ENCODE measurements around the gene KPNA4.
"Not testable (repeated sequence)": the region's sequence is repeated elsewhere in the genome, so short reads cannot be mapped to it uniquely, and the experiment has no call there.

Gene KPNA4

DNA sequence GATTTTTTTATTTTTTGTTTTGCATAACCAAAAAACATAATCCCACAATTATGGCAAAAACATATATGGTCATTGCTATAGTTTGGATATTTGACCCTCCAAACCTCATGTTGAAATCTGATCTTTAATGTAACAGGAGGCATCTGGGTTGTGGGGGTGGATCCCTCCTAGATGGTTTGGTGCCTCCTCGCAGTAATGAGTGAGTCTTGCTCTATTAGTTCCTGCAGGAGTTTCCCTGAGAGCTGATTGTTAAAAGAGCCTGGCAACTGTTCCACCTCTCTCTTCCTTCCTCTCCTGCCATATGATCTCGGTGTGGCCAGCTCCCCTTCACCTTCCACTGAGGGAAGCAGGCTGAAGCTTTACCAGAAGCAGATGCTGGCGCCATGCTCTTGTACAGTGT is 82.6 kb downstream of the KPNA4 start:
- no peak for DNase-seq

DNA sequence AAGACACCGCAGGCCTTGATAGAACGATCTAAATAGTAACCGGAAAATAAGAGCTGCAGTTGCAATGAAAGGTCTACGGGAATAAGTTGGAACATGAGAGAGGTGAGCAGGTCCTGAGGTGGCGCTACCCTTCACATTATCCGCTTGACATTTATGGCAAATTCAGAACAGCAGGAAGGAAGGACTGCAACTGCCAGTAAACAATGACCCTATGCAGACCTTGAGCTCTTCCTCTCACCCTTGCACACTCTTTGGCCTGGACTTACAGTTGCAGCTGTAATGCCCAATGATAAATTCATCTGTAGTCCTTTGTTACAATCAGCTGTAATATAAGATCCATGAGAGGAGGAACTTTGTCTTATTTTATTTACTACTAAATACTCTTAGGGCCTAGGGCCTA is 83.5 kb downstream of the KPNA4 start:
- DNase-seq, result no peak

DNA sequence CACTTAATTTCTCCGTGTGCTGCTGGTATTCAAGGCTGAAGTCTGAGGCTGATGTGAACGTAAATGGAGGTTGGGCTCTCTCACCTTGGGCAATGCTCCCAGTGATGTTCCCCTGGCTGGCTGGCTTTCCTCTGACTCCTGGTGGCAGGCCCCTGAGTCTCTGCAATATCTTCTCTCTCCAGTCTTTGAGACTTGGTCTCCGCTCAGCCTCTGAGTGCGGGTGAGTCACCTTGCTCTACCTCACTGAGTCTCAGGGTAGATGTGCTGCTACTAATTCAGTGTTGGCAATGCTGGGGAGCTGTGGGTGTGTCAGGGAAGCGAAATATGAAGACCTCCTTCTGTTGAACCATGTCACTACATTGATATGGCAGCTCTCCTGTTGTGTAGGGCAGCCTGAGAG is 84.4 kb downstream of the KPNA4 start:
- no peak for DNase-seq

DNA sequence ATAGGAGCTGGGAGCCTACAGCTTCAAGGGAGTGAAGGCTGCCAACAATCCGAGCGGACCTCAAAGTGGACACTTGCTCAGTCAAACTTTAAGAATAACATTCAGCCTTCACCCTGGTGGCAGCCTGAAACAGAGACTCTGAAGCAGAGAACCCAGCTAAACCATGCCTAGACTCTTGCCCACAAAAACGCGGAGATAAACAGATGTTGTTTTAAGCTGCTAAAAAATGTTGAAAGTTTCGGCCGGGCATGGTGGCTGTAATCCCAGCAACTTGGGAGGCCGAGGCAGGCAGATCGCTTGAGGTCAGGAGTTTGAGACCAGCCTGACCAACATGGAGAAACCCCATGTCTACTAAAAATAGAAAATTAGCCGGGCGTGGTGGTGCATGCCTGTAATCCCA is 86.0 kb downstream of the KPNA4 start:
- DNase-seq, result no peak

DNA sequence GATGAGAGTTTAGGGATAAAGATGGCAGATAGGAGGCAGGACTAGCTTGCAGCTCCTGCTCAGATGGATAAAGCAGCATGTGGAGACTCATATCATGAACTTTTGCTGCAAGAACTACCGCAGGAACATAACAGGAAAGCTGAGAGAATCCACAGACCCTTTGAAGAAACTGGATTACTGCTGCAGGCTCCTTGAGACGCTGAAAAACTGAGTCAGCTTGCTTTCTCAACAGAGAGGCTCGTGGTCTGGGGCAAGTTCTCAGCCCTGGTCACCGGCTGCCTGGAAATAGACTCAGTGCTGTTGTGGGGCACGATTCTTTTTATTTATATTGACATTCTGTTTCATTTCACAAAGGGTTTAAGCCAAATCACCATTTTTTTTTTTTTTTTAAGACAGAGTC is 87.0 kb downstream of the KPNA4 start:
- no peak for DNase-seq

DNA sequence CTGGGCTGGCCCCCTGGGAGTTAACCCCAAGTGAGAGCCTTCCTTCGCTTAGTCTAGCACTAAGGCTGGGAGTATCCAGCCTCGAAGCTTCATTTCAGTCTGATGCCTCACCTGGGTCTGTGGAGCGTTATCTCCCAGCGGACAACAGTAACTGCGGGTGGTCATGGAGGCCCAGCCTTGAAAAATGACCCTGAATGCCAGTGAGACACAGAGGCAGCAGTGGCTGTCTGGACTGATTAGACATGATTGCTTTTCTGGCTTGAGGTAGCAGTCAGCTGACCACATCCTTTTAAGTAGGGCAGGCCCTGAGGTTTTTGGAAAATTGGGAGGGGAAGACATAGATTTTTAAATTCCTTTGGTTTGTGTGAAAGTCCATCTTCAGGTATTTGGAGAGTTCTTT is 87.6 kb downstream of the KPNA4 start:
- DNase-seq, result no peak

DNA sequence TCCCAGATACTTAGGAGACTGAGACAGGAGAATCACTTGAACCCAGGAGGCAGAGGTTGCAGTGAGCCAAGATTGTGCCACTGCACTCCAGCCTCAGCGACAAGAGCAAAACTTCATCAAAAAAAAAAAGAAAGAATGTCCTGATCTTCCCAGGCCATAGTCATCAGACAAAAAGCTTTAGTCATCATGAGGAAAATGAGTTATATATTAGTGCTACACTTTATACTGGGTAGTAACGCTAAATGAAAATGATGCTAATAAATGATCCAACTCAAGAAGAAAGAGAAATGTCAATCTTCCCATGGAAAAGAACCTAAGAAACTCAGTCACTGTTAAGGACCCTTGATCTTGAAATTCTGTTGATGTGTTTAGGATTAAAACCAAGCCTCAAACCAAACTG is 89.5 kb downstream of the KPNA4 start:
- no peak for DNase-seq

DNA sequence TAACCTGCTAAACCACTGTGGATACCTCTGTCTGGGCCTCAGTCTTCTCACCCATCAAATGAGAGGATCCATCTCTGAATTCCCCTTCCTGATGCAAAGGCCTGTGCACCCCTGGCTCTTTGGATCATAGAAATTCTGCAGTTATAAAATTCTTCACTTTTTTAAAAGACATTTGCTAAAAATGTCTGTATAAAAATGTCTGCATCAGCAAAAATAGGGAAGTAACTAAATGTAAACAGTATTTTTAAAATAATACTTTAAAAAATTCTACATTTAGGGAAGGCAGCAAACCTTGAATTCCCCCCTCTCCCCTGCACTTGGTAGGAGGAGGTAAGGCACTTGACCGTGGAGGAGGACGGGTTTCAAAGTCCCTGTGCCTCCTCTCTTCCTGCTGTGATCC is 90.2 kb downstream of the KPNA4 start:
- no peak for DNase-seq

DNA sequence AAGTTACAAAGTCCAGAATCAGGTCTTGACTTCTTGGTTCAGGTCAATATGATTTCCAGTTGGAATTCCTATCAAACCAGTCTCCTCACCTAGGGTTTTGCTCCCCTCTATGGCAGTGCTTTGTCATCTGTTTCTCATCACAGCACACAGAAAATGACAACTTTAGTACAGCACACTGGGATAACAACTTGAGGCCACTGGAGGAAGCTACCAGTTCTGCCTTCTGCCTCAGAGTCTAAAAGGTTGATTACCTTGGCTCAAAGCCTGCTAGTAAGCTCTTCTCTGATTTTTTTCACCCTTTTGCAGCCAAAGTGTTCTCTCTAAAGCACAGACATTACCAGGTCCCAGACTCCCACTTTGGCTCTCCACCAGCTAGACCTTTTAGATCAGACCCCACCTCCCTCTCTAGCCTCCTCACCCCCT is 90.9 kb downstream of the KPNA4 start:
- no peak for DNase-seq

DNA sequence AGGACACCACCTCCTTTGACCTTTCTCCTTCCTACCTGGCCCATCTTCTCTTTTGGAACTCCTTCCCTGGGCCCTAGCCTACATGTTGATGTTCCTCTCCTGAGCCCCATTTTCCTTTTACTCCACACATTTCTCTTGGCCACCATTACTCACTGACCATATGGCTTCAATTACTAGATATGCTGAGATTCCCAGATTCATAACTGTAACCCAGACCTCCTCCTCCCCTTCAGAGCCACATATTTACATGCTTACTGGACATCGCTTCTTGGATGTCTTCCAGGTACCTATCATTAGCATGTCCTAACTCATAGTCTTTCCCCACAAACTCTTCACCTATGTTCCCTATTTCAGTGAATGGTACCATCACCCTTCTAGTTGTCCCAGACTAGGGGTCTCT is 91.4 kb downstream of the KPNA4 start:
- DNase-seq, result no peak

DNA sequence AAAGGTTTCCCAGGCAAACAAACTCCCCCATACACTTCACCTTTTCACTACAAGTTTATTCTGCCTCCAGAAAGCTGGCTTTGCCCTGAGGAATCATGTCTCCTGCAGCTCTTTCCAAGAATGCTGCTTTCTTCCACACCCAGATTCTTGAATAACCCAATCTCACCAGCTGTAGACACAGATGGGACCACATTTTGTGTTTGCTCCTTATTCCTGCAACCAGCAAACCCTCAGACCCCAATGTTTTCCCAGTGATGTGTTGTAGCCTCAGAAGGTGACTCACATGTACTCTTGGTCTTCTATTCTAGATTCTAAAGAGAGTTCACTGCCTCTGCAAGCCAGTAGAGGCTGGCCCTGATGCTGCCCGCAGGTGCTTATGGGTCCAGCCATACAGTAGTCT is 92.2 kb downstream of the KPNA4 start:
- no peak for DNase-seq

DNA sequence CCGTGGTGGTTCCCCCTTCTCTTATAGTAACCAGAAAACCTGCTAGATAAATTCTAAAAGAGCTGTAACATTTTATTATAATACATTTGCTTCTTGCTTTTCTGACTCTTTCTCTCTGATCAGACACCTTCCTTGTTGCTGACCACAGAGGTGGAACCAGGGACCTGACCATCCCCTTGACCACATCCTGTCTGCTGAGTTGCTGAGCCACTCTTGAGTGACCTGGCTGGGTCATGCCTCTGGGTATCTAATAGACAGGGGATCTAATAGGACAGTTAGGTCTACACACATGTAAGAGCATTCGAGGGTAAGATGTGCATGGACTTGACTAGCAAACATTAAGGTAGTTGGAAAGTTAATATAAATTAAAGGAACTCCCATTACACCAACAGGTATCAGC is 93.0 kb downstream of the KPNA4 start:
- no peak for DNase-seq

DNA sequence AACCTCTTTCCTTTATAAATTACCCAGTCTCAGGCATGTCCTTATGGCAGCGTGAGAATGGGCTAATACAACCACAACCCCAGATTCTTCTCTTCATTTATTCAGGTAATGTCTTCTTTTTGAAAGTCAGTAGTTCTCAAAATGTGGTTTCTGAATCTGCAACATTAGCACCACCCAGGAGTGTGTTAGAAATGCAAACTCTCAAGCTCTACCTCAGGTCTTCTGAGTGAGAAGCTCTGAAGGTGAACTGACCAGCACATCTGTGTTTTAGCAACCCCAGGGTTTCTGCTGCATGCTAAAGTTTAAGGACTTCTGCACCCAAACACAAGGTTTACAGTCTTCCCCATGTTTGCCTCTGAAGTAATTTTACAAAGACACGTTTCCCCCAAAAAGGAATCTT is 93.5 kb downstream of the KPNA4 start:
- DNase-seq, result no peak

DNA sequence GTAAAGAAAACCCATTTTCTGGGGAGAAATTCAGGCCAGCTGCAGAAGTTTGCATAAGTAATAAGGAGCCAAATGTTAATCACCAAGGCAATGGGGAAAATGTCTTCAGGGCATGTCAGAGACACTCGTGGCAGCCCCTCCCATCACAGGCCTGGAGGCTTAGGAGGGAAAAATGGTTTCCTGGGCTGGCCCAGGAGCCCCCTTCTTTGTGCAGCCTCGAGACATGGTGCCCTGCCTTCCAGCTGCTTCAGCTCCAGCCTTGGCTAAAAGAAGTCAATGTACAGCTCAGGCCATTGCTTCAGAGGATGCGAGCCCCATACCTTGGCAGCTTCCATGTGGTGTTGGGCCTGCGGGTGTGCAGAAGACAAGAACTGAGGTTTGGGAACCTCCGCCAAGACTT is 95.2 kb downstream of the KPNA4 start:
- DNase-seq, result no peak

DNA sequence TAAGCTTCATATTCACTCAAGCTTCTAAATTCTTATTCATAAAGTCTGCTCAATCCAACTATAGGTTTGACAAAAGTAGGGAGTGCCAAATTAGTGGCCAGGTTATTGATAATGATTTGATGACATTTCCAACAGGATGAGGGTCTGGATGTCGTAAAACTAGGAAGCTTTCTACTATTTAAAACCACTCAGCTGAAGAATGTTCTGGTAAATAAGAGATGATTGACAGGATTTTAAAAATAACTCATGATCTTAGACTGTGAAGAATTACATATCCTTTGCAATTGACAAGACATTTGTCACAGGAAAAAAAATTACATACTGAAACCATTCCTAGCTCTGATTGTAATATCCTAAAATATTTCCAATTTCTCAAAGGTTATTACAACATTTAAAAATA is 100.4 kb downstream of the KPNA4 start:
- no peak for DNase-seq

DNA sequence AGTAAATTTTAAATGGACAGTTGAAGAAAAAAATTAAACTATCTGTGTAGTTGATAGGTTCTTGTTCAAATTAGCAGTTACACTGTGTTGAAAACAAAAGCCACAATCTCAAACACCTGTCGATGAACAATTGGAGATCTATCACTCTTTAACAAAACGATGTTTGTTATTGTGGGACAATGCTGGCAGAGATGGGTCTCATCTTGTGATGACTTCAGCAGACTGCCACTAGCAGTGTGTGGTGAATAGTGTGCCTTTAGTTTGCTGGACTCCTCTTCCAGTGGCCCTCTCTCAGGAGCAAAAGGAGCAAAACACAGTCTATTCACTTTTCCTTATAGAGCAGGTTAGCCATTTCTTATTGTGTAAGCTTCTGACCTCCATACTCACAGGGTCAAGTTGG is 101.0 kb downstream of the KPNA4 start:
- no peak for DNase-seq

DNA sequence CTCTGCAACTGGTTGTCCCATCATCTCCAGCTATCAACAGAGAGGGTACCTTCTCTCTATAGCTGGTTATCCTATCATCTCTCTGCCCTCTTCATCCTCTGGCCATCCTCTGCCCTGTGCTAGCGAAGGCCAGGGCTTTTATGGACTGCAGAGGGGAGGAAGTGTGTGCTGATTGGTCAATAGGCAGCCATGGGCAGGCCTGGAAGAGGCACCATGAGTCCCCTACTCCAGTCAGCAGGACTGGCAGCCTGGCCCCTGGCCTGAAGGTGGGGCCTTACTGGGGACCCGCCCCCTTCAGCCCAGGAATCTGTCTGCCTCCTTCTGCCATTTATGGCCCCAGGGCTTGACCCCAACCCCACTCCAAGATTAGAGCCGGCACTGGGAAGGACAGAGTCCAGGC is 105.3 kb downstream of the KPNA4 start:
- DNase-seq, result no peak

DNA sequence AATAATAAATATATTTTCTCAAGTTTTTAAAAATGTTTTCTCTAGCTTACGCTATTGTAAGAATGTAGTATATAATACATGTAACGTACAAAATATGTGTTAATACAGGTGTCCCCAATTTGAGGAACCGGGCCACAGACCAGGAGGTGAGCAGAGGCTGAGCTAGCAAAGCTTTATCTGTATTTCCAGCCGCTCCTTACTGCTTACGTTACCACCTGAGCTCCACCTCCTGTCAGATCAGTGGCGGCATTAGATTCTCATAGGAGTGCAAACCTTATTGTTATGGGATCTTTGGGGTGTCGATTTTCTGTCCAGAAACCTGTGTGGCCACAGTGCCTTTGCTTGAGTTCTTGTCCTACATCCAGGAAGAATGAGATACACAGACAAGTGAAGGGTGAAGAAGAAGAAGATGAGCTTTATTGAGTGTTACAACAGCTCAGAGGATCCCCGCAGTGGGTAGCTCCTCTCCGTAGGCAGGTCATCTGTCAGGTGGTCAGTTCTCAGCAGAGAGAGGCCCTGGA is 105.9 kb downstream of the KPNA4 start:
- DNase-seq, result no peak

DNA sequence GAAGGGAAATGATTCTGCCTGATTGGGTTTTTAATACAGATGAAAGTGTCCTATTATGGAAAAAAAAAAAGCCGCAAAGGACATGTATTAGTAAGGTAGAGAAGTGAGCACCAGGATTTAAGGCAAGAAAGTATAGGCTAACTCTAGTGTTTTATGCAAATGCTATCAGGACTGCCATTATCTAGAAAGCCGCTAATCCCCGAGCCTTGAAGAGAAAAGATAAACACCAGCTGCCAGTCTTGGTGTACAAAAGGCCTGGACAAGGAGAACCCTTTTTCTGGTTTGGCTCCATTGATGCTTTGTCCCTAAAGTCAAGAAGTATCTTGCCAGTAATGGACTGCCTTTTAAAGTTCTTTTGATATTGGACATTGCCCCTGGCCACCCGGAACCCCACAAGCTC is 107.2 kb downstream of the KPNA4 start:
- DNase-seq, result no peak

DNA sequence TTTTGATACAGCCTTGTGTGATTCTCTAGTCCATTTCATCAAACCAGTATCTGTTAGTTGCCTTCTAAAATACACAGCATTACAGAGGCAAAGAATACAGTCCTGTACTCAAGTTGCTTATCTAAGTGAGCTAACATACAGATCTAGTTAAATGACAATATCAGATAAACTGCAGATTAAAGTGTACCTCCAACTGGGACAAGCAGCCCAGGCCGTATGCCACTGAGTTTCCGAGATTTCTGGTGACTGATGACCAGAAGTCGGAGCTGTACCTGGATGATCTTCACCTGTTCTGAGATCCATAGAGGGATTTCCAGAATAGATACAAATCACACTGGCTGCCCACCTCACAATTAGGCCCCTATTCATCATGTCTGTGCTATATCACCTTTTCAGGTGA is 109.5 kb downstream of the KPNA4 start:
- no peak for DNase-seq

DNA sequence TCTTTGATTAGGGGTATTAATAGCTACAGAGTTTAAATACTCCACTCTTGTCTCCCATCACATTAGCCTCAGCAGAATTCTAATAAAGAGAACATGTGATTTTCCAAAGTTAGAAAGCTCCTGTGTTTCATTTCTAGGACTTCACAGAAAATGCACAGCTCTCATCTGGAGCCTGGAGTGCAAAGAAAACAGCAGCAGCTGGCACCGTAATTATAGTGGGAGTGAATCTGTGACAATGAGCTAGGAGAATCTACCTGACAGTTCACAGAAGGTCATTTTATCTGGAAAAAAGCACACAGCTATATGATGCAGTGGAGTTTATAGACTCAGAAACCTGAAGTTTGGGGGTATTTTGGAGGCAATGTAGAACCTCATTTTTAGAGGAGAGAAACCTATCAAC is 110.4 kb downstream of the KPNA4 start:
- peak; percentile 71 for DNase-seq

DNA sequence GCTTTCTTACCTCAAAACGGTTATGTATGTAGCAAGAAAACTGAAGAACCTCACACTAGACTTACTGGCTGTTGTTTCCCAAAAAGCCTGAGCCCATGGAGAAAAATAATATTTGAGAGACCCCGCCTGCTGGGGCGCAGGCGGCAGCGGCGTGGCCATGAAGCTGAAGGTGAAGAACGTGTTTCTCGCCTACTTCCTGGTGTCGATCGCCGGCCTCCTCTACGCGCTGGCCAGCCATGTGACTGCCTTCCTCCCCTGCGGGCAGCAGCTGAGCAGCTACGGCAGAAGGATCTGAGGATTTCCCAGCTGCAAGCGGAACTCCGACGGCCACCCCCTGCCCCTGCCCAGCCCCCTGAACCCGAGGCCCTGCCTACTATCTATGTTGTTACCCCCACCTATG is 113.1 kb downstream of the KPNA4 start:
- DNase-seq, result not testable (repeated sequence)

DNA sequence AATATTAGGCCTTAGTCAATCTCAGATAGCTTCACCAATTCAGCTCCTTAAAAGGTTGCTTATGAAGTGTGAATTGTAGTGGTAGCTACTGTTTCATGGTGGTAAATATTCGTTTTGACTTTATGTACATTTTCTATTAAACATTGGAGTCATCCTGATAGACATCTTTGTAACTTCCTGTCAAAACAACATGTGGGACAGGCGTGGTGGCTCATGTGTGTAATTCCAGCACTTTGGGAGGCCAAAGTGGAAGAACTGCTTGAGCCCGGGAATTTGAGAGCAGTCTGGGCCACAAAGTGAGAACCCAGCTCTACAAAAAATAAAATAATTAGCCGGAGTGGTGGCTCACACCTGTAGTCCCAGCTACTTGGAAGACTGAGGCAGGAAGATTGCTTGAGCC is 113.8 kb downstream of the KPNA4 start:
- DNase-seq, result no peak

DNA sequence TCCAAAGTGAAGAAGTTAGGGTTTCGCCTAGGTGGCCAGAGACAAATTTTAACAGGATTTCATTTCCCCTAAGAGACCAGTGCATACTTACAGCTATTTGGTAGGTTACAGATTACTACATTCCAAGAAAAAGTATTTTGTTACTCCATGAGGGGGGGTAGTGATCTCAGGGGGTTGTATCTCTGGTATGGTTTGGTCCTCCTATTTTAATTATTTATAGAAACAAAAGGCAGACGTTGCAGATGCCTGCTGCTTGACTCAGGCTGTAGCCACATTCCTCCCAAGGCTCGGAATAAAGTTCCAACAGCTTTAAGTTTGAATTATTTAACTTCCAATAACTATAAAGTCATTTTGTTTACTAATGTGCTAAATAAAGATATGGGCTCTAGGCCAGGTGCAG is 114.5 kb downstream of the KPNA4 start:
- no peak for DNase-seq

DNA sequence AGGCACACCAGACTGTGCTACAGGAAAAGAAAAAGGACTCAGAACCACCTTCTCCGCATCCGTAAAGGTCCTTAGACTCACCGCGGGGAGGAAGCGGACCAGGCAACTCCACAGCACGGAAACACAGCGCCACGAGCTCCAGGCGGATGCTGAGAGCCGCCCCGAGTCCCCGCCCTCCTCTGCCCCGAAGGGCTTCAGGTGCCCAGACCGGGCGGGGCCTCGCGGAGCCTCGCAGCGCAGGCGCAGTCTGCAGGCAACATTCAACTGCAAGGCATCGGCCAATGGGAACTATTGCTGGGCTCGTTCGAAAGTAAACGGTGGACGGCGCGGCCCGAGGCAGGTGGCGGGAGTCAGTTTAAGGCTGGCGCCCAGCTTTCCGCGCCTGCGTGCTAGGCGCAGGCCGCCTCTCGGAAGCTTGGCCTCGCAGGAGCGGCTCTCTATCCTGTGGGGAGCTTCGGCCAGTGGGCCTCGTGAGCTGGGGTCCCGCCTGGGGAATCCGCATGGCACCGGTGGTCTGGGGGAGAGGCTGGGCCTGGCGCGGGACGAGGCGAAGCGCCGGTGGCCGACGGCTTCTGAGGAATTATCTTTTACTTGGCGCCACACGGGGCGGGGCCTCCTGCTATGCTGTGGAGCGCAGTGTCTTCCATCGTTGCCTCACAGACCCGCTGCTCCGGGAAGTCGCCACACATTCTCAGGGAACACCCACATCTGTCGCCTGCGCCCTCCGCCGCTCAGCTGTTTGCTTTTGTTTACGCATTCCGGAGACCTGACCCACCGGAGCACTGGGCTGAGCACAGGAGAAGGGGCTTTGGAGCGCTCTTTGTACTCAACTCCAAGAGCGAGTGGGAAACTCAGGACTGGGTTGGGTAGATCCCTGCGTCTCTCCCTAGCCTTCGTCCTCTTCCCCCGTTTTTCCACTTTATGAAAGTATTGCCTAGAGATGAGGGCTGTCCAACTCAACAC is 115.5 kb downstream of the KPNA4 start, which contains the start of gene TRIM59:
Gene TRIM59, minus strand, starts transcription at position 151 of the 963 bp plus-strand sequence. CDS start 10,603 bp downstream, outside the sequence.
- no peak for DNase-seq
